GM12878 (cell line): ENCODE measurements around the gene GRK5. TPM values are rescaled to one million over a fixed set of nuclear protein-coding genes. Genes with fewer than 3 reads are reported as not detected.

ENCODE experiments used
- ATAC-seq: fragments of 200-7000 bp; cut with Tn5 transposase; 3 replicates; pipeline ENCODE4 v1.9.1; 2020; ENCODE audit warnings: mild to moderate bottlenecking, moderate library complexity
- BruUV-seq: library from RNA; stranded (reverse); fragments of 400-500 nt; replicated peaks from 2 replicates; lab custom pipeline; 2021; lab: Mats Ljungman, UMichigan
- CTCF ChIA-PET: fragments of 300-600 bp; sonication (Branson Sonifier 250); formaldehyde crosslinking; extraction: SDS; loops from one replicate; lab custom pipeline; 2021; ENCODE audit warnings: inconsistent platforms; lab: Yijun Ruan, JAX
- POLR2A ChIA-PET: fragments of 350-600 bp; formaldehyde crosslinking; extraction: SDS; loops from one replicate; lab custom pipeline; 2021; ENCODE audit warnings: inconsistent platforms; lab: Charles Lee
- RAD21 ChIA-PET: fragments of 300-600 bp; sonication (Branson Sonifier 250); formaldehyde crosslinking; loops from one replicate; lab custom pipeline; 2023; ENCODE audit warnings: antibody characterized with exemption; ENCODE audit not compliant: unreplicated experiment; lab: Charles Lee
- SMC1A ChIA-PET: fragments of 300-600 bp; sonication (Branson Sonifier 250); formaldehyde crosslinking; loops from one replicate; lab custom pipeline; 2023; ENCODE audit not compliant: unreplicated experiment, uncharacterized antibody; lab: Charles Lee
- DNase-seq: peaks from one replicate; pipeline ENCODE4 v3.0.0-alpha.2; 2011; ENCODE audit warnings: low read depth, low spot score
- FAIRE-seq: peaks from 3 replicates; lab custom pipeline; 2011; peaks lifted over from hg19 to GRCh38; lab: Jason Lieb, UNC
- H2AFZ ChIP-seq: 2 replicates; pipeline ENCODE4 v1.6.0; 2011; ENCODE audit warnings: low read depth, low read length, control low read depth; ENCODE audit not compliant: control insufficient read depth
- H3K27ac ChIP-seq: 2 replicates; pipeline ENCODE4 v1.5.1; 2011; ENCODE audit warnings: control low read depth; ENCODE audit not compliant: control insufficient read depth, insufficient read depth
- H3K27me3 ChIP-seq, 2 experiments: replicated peaks in 1 of 2; 2 replicates each; pipeline versions ENCODE4 v1.6.0 to v1.6.1; 2011; ENCODE audit warnings: low read length in 1 of 2; ENCODE audit not compliant: control insufficient read depth in 2 of 2, insufficient read depth in 2 of 2
- H3K36me3 ChIP-seq, 2 experiments: 2 replicates each; pipeline ENCODE4 v1.5.1; 2011; ENCODE audit warnings: low read length in 1 of 2; ENCODE audit not compliant: control insufficient read depth in 2 of 2, insufficient read depth in 2 of 2
- H3K4me1 ChIP-seq: 2 replicates; pipeline ENCODE4 v1.6.1; 2011; ENCODE audit warnings: mild to moderate bottlenecking, low read length, moderate library complexity, mixed read lengths; ENCODE audit not compliant: control insufficient read depth, insufficient read depth
- H3K4me2 ChIP-seq: 2 replicates; pipeline ENCODE4 v1.6.0; 2011; ENCODE audit warnings: control low read depth; ENCODE audit not compliant: control insufficient read depth, insufficient read depth
- H3K4me3 ChIP-seq: fragments of 200-600 bp; sonication (generic); 2 replicates; pipeline ENCODE4 v1.5.1; 2016
- H3K79me2 ChIP-seq: 2 replicates; pipeline ENCODE4 v1.6.0; 2011; ENCODE audit warnings: low read length; ENCODE audit not compliant: control insufficient read depth, insufficient read depth
- H3K9ac ChIP-seq: 2 replicates; pipeline ENCODE4 v1.8.0; 2011; ENCODE audit warnings: low read length, control low read depth, mixed read lengths; ENCODE audit not compliant: control insufficient read depth, insufficient read depth
- H3K9me3 ChIP-seq: replicated peaks from 3 replicates; pipeline ENCODE4 v1.5.1; 2011; ENCODE audit warnings: mild to moderate bottlenecking, low read length; ENCODE audit not compliant: control insufficient read depth, insufficient read depth
- H4K20me1 ChIP-seq: 2 replicates; pipeline ENCODE4 v1.6.0; 2011; ENCODE audit not compliant: control insufficient read depth, insufficient read depth
- JUNB ChIP-seq: IDR thresholded peaks from 2 replicates; pipeline ENCODE4 v1.6.1; 2016; ENCODE audit warnings: antibody characterized with exemption, mild to moderate bottlenecking
- WGBS: methylation state at CpG from one replicate; pipeline ENCODE4 v1.1.6; 2016; ENCODE audit warnings: low lambda C conversion rate; ENCODE audit not compliant: insufficient replicate concordance, insufficient coverage; ENCODE audit errors: missing lambda C conversion rate; 5-methylcytosine and 5-hydroxymethylcytosine counted together
- in situ Hi-C: fragments of 300-500 bp; cut with MboI; formaldehyde crosslinking; loops from 9 replicates; pipeline ENCODE4 v1.14.3; 2018; ENCODE audit warnings: mixed read lengths
- intact Hi-C: fragments of 100-400 bp; cut with micrococcal nuclease; formaldehyde crosslinking; loops from one replicate; pipeline ENCODE4 v1.14.2; 2022; ENCODE audit not compliant: unreplicated experiment
- polyA plus RNA-seq, 11 experiments: library from polyadenylated mRNA; depleted of rRNA in 4 of 11; unstranded in 6 of 11; stranded (reverse) in 5 of 11; fragments of >200 nt; fragmentation: Nextera tagmentation in 4 of 11; fragmentation: Illumina TruSeq in 1 of 11; extraction: Ambion mirVana in 4 of 11; extraction: Trizol in 1 of 11; gene quantifications; 1 replicate in 1 of 11; 2 replicates in 10 of 11; pipeline versions ENCODE4 v1.2.1 to v1.2.3, GENCODE V29; 2011 to 2016; ENCODE audit warnings: inconsistent platforms in 2 of 11, missing spikeins in 2 of 11, low read depth in 1 of 11
- total RNA-seq, 4 experiments: library from RNA; depleted of rRNA in 3 of 4; stranded (reverse); fragments of >200 nt in 3 of 4; fragmentation: Illumina TruSeq in 1 of 4; extraction: Trizol in 1 of 4; gene quantifications; 2 replicates each; pipeline versions ENCODE4 v1.2.1 to v1.2.3, GENCODE V29; 2013 to 2021
- TF ChIP-seq, protein P1 (sequence below): fragments of 450-650 bp; IDR thresholded peaks from 2 replicates; pipeline ENCODE4 v1.6.1; 2016; ENCODE audit warnings: mild to moderate bottlenecking, moderate library complexity, borderline replicate concordance
- TF ChIP-seq, protein P2 (sequence below): fragments of 450-650 bp; IDR thresholded peaks from 2 replicates; pipeline ENCODE4 v1.6.1; 2016; ENCODE audit warnings: mild to moderate bottlenecking

Gene GRK5
- total and polyA plus RNA-seq, 10 of the 15 experiments (the other 5 are each of a cell fraction or from before 2014, with no cell fraction given): 0.11 to 22.1 (median 10.0) TPM

DNA sequence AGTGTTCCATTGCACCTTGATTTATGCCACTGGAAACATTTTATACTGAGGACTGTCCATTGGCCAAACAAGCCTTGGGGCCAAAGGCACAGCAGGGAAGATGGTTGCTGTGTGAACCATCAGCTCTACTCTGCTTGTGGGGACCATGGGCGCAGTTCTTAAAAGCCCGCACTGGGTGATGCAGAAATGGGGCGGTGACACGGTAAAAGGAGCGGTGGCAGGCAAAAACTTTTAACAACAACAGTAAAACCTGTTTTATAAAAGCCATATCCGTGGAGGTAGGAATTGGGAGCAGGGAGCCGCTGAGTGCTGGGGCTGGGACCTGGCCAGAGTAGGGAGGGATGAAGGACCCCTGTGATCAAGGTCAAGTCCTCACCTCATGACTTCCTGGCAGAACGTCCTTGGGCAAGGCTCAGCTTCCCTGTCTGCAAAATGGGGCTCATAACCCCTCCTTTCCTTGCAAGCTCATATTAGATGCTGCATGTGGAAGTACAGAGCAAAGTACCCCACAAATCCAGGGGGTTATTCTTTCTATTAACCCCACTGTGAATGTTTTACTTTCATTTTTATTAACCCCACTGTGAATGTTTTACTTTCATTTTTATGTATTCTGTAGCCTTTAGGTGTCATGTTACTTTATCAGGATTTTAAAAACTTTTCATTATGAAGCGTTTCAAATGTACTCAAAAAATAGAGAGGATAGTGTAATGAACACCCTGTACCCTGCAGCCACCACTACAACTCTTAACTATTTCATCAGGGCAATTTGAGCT, 78.3 kb downstream of the GRK5 start:
- Histone ChIP-seq H3K4me2 (peak overlapping the region; percentile 56), H3K9me3 (no peaks in the 10 kb centered on the region), H3K9ac (peak overlapping the region; percentile 36), H4K20me1 (no peaks in the 10 kb centered on the region), H3K4me1 (peaks cover 32% of the 10 kb centered on the region), H3K4me3 (peak overlapping the region; percentile 50), H3K36me3 (no peaks in the 10 kb centered on the region), H3K79me2 (peaks cover 10% of the 10 kb centered on the region), H3K27me3 (no peaks in the 10 kb centered on the region), H3K27ac (peak overlapping the region; percentile 54), H2AFZ (peak overlapping the region; percentile 45)
- BruUV-seq: no TSS peak
- TF ChIP-seq, protein P1, sequence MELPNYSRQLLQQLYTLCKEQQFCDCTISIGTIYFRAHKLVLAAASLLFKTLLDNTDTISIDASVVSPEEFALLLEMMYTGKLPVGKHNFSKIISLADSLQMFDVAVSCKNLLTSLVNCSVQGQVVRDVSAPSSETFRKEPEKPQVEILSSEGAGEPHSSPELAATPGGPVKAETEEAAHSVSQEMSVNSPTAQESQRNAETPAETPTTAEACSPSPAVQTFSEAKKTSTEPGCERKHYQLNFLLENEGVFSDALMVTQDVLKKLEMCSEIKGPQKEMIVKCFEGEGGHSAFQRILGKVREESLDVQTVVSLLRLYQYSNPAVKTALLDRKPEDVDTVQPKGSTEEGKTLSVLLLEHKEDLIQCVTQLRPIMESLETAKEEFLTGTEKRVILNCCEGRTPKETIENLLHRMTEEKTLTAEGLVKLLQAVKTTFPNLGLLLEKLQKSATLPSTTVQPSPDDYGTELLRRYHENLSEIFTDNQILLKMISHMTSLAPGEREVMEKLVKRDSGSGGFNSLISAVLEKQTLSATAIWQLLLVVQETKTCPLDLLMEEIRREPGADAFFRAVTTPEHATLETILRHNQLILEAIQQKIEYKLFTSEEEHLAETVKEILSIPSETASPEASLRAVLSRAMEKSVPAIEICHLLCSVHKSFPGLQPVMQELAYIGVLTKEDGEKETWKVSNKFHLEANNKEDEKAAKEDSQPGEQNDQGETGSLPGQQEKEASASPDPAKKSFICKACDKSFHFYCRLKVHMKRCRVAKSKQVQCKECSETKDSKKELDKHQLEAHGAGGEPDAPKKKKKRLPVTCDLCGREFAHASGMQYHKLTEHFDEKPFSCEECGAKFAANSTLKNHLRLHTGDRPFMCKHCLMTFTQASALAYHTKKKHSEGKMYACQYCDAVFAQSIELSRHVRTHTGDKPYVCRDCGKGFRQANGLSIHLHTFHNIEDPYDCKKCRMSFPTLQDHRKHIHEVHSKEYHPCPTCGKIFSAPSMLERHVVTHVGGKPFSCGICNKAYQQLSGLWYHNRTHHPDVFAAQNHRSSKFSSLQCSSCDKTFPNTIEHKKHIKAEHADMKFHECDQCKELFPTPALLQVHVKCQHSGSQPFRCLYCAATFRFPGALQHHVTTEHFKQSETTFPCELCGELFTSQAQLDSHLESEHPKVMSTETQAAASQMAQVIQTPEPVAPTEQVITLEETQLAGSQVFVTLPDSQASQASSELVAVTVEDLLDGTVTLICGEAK: no peak
- TF ChIP-seq, protein P2, sequence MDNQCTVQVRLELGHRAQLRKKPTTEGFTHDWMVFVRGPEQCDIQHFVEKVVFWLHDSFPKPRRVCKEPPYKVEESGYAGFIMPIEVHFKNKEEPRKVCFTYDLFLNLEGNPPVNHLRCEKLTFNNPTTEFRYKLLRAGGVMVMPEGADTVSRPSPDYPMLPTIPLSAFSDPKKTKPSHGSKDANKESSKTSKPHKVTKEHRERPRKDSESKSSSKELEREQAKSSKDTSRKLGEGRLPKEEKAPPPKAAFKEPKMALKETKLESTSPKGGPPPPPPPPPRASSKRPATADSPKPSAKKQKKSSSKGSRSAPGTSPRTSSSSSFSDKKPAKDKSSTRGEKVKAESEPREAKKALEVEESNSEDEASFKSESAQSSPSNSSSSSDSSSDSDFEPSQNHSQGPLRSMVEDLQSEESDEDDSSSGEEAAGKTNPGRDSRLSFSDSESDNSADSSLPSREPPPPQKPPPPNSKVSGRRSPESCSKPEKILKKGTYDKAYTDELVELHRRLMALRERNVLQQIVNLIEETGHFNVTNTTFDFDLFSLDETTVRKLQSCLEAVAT: peak; percentile 95
- peak; percentile 65 for TF ChIP-seq JUNB
- RAD21 ChIA-PET: interaction anchor here (1.6 to 1.7 kb wide), 2 partner anchors 14 to 79 kb away, joined by 3 to 5 read pairs; no protein-coding TSS in a partner anchor
- FAIRE-seq (peak; percentile 61), ATAC-seq (peak; percentile 70), DNase-seq (no peak)
- POLR2A ChIA-PET: no interaction called here
- SMC1A ChIA-PET: interaction anchor here (0.7 to 0.9 kb wide), 2 partner anchors 20 to 82 kb away, joined by 3 to 4 read pairs; no protein-coding TSS in a partner anchor
- 53% methylated on average over 9 of the region's 9 CpGs for WGBS
- intact Hi-C loops (no loop called here), in situ Hi-C loops (no loop called here)
- CTCF ChIA-PET: interaction anchor here (0.6 to 1.6 kb wide), 4 partner anchors 16 to 160 kb away, joined by 3 to 7 read pairs (median 4); no protein-coding TSS in a partner anchor
